NCI-H128 (cell line): ENCODE measurements around the gene STPG1.
A peak's percentile ranks its signal among the peaks of the same experiment; 100 is the strongest.
"Not testable (repeated sequence)": the region's sequence is repeated elsewhere in the genome, so short reads cannot be mapped to it uniquely, and the experiment has no call there.

Experiments used
- DNase-seq: peaks from one replicate; lab custom pipeline; 2025; ENCODE audit not compliant: unreplicated experiment; lab: John Stamatoyannopoulos, UW

Gene STPG1

GRCh38 chr1:24413350-24414163 is at the start of gene STPG1:
STPG1 (minus strand) TSS chr1:24413782; CDS start chr1:24401388, 12,394 bp downstream.
- peak; percentile 98 for DNase-seq

- not testable (repeated sequence) for DNase-seq
Observed at GRCh38 chr1:24462128-24462527, 48.5 kb upstream of the STPG1 start.

- no peak for DNase-seq
Observed at GRCh38 chr1:24459551-24460266, 46.1 kb upstream of the STPG1 start.

- DNase-seq = no peak
Observed at GRCh38 chr1:24457866-24458265, 44.3 kb upstream of the STPG1 start.

- DNase-seq = no peak
Observed at GRCh38 chr1:24455272-24455671, 41.7 kb upstream of the STPG1 start.

- no peak for DNase-seq
Observed at GRCh38 chr1:24454673-24455072, 41.1 kb upstream of the STPG1 start.

GRCh38 chr1:24452922-24453485 is 39.4 kb upstream of the STPG1 start:
- DNase-seq = no peak

- DNase-seq = no peak
Observed at GRCh38 chr1:24451746-24452145, 38.2 kb upstream of the STPG1 start.

- DNase-seq = no peak
Observed at GRCh38 chr1:24450857-24451397, 37.3 kb upstream of the STPG1 start.

GRCh38 chr1:24450316-24450715 is 36.7 kb upstream of the STPG1 start:
- DNase-seq = no peak

- not testable (repeated sequence) for DNase-seq
Observed at GRCh38 chr1:24446446-24446845, 32.9 kb upstream of the STPG1 start.

- no peak for DNase-seq
Observed at GRCh38 chr1:24443241-24443656, 29.7 kb upstream of the STPG1 start.

GRCh38 chr1:24442764-24443163 is 29.2 kb upstream of the STPG1 start:
- no peak for DNase-seq

GRCh38 chr1:24441996-24442668 is 28.6 kb upstream of the STPG1 start:
- no peak for DNase-seq

- DNase-seq = no peak
Observed at GRCh38 chr1:24441480-24441879, 27.9 kb upstream of the STPG1 start.

GRCh38 chr1:24440436-24440835 is 26.9 kb upstream of the STPG1 start:
- DNase-seq = no peak

- DNase-seq = no peak
Observed at GRCh38 chr1:24438423-24438901, 24.9 kb upstream of the STPG1 start.

- DNase-seq = no peak
Observed at GRCh38 chr1:24437631-24438396, 24.2 kb upstream of the STPG1 start.

GRCh38 chr1:24435782-24436365 is 22.3 kb upstream of the STPG1 start:
- DNase-seq = no peak

- DNase-seq = peak; percentile 20
Observed at GRCh38 chr1:24427545-24427862, 13.9 kb upstream of the STPG1 start.
